DOHH2 (cell line): ENCODE measurements around the gene KCNN2.

Source experiments
- CTCF ChIP-seq: fragments of 200-600 bp; sonication (generic); IDR thresholded peaks from one replicate; pipeline ENCODE4 v1.5.1; 2014; ENCODE audit warnings: antibody characterized with exemption, mild to moderate bottlenecking, low read depth, low read length; ENCODE audit not compliant: poor library complexity, severe bottlenecking
- EZH2phosphoT487 ChIP-seq: fragments of 200-600 bp; sonication (generic); IDR thresholded peaks from 2 replicates; pipeline ENCODE4 v1.6.1; 2017; ENCODE audit warnings: borderline replicate concordance, mild to moderate bottlenecking, antibody characterized with exemption, low read length, moderate library complexity, mixed read lengths

DNA sequence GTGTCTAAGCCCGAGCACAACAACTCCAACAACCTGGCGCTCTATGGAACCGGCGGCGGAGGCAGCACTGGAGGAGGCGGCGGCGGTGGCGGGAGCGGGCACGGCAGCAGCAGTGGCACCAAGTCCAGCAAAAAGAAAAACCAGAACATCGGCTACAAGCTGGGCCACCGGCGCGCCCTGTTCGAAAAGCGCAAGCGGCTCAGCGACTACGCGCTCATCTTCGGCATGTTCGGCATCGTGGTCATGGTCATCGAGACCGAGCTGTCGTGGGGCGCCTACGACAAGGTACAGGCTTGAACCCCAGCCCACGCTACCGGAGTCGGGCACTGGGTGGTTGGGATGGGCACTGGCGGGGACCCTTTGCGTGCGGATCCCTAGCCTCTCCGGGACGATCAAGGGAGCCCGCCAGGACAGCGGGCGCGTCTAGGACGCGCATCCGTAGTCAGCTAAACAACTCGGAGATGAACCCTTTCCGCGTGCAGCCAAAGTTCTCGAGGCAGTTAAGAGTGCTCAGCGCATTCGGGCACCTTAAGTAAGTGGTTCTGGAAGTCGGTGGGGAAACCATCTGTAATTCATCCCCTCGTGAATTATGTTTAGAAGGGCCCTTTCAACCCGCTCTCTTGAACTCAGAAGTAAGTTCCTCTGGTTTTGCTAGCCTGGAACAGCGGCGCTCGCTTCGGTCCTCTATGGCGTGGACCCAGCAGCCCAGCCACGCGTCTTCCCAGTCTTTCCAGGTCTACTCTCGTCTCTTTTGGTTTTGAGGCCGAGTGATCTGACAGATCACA, 1.3 kb downstream of the KCNN2 start:
- no peak for TF ChIP-seq CTCF
- no peak for TF ChIP-seq EZH2phosphoT487
